ENCODE data around the gene KRT4. TPM values are rescaled to one million over a fixed set of nuclear protein-coding genes. Genes with fewer than 3 reads are reported as not detected.
"Not testable (repeated sequence)": the region's sequence is repeated elsewhere in the genome, so short reads cannot be mapped to it uniquely, and the experiment has no call there.

The KRT4 gene
- total RNA-seq, 2 experiments from 2014 or later: not detected

DNA sequence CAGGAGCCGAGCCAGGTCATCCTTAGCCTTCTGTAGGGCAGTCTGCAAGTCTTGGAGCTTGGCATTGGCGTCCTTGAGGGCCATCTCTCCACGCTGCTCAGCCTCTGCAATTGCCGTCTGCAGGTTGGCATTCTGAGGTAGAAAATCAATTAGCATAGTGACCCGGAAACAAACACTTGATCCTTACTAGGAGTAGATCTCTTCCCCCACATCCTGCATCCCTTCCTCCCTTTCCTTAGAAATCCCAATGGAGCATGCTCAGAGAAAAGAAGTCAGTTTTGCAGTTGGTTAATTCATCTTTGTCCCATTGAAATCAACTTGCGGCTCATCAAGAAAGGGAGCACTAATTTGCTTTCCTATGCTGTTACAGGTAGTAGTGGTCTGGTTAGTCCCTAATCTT, 42.8 kb downstream of the KRT4 start:
- H3K4me1 Mint-ChIP-seq: no peaks in the 10 kb centered on the region
- H3K9me3 Mint-ChIP-seq (ENCODE audit: low read depth): no peaks in the 10 kb centered on the region
- H3K27me3 Mint-ChIP-seq: peaks cover 30% of the 10 kb centered on the region
- no peak overlapping the region for H3K4me3 Mint-ChIP-seq
- CTCF ChIA-PET: interaction anchor here (1.5 to 1.8 kb wide), 2 partner anchors 12 to 109 kb away, joined by 3 to 4 read pairs; no protein-coding TSS in a partner anchor
- H3K27ac Mint-ChIP-seq: no peak overlapping the region
- no peak for ATAC-seq
- H3K36me3 Mint-ChIP-seq: no peaks in the 10 kb centered on the region
- no peak for DNase-seq

DNA sequence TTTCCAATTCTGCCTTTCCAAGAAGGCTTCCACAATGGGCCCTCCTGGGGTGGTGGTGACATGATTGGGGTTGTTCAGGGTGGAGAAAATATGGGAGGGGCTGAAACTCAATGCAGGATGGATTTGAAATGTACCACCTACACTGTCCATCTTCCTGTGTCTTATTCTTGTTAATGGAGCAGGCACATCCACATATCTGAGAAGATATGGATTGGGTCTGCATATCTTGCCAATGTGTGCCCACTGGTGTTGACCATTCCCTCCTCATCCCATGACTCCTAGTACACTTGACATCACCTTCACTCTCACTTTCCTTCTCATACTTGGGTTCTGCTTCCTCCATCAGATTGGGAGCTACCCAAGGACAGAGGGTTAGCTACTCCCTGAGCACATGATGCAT, 44.0 kb downstream of the KRT4 start:
- no peaks in the 10 kb centered on the region for H3K36me3 Mint-ChIP-seq
- H3K4me3 Mint-ChIP-seq: no peak overlapping the region
- no peaks in the 10 kb centered on the region for H3K4me1 Mint-ChIP-seq
- no peak for ATAC-seq
- DNase-seq: no peak
- no peak overlapping the region for H3K27ac Mint-ChIP-seq
- CTCF ChIA-PET: no interaction called here
- no peaks in the 10 kb centered on the region for H3K9me3 Mint-ChIP-seq (ENCODE audit: low read depth)
- H3K27me3 Mint-ChIP-seq: peaks cover 24% of the 10 kb centered on the region

DNA sequence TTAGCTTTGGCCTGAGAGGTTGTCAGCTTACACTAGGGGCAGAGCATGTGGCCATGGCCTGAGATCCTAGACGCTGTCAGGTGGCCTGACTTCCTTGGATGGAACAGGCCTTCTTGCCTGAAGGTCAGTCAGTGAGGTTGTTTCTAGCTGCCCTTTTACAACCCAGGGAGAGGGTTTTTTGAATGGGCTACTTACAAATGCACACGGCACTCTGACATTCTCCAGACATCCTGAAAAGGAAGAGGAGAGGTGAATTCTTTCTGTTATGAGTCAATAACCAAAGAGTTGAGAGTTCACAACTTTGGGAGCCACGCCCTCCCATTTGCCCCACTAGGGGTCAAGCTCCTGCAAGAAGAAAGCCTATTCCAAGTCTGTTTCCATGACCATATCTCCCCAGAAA, 44.6 kb downstream of the KRT4 start:
- no peaks in the 10 kb centered on the region for H3K36me3 Mint-ChIP-seq
- CTCF ChIA-PET: interaction anchor here (0.7 to 1.1 kb wide), 2 partner anchors 17 to 111 kb away, joined by 3 read pairs; no protein-coding TSS in a partner anchor
- no peaks in the 10 kb centered on the region for H3K9me3 Mint-ChIP-seq (ENCODE audit: low read depth)
- ATAC-seq: no peak
- no peak for DNase-seq
- no peak overlapping the region for H3K4me3 Mint-ChIP-seq
- no peak overlapping the region for H3K27ac Mint-ChIP-seq
- H3K27me3 Mint-ChIP-seq: peaks cover 24% of the 10 kb centered on the region
- no peaks in the 10 kb centered on the region for H3K4me1 Mint-ChIP-seq

DNA sequence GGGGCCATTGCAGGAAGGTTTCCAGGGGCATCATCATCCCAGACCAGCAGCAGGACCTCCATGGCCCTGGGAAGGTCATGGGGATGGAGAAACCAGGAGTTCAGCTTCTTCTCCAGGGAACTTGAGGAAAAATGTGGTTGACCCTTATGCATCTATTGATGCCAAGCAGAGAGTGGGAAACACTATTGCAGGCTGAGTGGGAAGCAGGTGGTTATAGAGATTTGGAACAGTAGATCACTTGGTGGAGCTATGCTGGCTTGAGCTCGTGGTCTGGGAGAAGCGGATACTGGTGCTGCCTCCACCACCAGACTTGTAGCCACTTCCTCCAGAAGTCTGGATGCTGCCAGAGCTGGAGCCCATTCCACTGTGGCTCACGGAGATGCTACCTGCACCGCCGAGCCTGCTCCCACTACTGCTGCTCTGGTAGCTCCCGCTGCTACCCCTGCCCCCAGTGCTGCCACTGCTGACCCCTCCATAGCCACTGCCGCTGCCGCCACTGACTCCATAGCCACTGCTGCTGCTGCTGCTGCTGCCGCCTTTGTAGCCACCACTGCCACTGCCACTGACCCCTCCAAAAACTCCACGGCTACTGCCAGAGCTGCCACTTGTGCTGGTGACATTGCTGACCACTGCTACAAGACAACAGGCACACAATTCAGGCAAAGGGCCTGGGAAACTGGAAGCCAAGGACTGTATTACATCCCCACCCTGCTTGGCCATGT, 45.3 kb downstream of the KRT4 start:
- no peak overlapping the region for H3K4me3 Mint-ChIP-seq
- H3K27ac Mint-ChIP-seq: no peak overlapping the region
- H3K4me1 Mint-ChIP-seq: no peaks in the 10 kb centered on the region
- ATAC-seq: no peak
- H3K27me3 Mint-ChIP-seq: peaks cover 25% of the 10 kb centered on the region
- H3K36me3 Mint-ChIP-seq: no peaks in the 10 kb centered on the region
- CTCF ChIA-PET: interaction anchor here (0.7 to 1.1 kb wide), 3 partner anchors 13 to 112 kb away, joined by 3 read pairs; no protein-coding TSS in a partner anchor
- H3K9me3 Mint-ChIP-seq (ENCODE audit: low read depth): no peaks in the 10 kb centered on the region
- DNase-seq: no peak

DNA sequence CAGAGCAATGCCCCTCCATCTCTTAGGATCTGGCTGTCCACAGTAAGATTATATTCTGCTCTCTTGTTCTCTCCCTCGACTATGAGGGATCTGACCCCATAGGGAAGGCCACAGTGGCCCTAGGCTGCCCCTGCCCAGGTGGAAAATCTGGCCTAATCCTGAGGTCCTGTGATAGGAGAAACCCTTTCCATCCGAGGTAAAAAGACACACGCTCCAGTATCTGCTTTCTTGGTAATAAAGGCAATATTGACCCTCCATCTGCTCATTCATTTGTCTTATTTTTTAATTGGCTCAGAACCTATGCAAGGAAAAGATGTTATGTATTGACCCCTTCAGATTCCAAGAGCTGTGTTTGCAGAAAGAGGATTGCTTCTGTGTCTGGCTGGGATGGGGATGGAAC, 46.5 kb downstream of the KRT4 start:
- ATAC-seq: no peak
- no peak overlapping the region for H3K27ac Mint-ChIP-seq

DNA sequence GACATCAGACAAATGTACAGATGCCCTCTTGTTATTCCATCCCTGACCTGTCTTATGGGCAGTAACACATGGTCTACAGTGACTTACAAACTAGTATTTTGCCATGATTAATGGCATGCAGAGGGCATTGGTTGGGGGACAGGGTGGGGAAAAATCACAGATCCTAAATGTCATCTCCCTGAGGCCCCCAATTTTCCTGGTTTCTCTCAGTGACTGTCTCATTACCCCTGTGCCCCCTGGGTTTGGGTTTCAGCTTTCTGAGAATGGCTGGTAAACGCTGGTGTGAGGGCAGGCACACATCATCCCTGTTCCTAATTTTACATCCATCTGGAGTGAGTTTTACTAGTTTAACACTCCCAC, 46.9 kb downstream of the KRT4 start:
- Mint-ChIP-seq H3K36me3 (no peaks in the 10 kb centered on the region), H3K4me1 (no peaks in the 10 kb centered on the region), H3K27ac (no peak overlapping the region), H3K9me3 (ENCODE audit: low read depth) (no peaks in the 10 kb centered on the region), H3K27me3 (peaks cover 24% of the 10 kb centered on the region), H3K4me3 (no peak overlapping the region)
- CTCF ChIA-PET: no interaction called here
- ATAC-seq (no peak), DNase-seq (no peak)

More for the DNA sequence above, 46.5 kb downstream of the KRT4 start:
- no peaks in the 10 kb centered on the region for H3K9me3 Mint-ChIP-seq (ENCODE audit: low read depth)
- no peaks in the 10 kb centered on the region for H3K4me1 Mint-ChIP-seq
- H3K4me3 Mint-ChIP-seq: no peak overlapping the region
- no peak for DNase-seq
- CTCF ChIA-PET: no interaction called here
- no peaks in the 10 kb centered on the region for H3K36me3 Mint-ChIP-seq
- H3K27me3 Mint-ChIP-seq: peaks cover 27% of the 10 kb centered on the region

DNA sequence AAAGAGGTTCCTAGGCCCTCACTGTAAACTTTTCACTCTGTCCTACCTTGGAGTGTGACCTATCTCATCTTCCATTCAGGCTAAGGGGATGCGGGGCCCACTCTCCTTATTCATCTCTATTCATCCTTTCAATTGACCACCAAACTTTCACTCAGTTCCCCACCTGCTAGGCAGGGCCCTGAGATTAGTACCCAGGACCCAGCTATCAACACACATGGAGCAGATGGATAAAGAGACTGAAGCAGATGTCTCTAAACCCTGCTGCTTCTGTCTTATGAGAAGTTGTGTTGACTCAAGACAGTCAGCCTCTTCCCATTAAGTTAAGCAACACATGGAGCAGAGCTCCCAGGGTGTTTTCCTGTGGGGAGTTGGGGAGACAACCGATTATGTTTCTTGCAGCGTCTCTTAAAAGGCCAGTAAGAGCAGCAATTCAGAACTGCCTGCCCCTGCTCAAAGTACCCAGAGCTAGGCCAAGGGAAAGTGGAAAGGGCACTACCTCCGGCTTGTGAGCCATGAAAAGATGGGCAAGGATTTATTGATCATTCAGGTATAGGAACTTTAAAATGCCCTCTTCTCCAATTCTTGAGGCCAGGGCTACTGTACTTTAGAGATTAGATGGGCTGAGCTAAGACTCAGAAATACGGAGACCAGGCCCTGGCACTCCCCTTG, 47.4 kb downstream of the KRT4 start:
- Mint-ChIP-seq H3K36me3 (no peaks in the 10 kb centered on the region), H3K27me3 (peaks cover 23% of the 10 kb centered on the region), H3K27ac (no peak overlapping the region), H3K9me3 (ENCODE audit: low read depth) (peaks cover 2% of the 10 kb centered on the region), H3K4me3 (no peak overlapping the region), H3K4me1 (no peaks in the 10 kb centered on the region)
- ATAC-seq (no peak), DNase-seq (no peak)
- CTCF ChIA-PET: no interaction called here

DNA sequence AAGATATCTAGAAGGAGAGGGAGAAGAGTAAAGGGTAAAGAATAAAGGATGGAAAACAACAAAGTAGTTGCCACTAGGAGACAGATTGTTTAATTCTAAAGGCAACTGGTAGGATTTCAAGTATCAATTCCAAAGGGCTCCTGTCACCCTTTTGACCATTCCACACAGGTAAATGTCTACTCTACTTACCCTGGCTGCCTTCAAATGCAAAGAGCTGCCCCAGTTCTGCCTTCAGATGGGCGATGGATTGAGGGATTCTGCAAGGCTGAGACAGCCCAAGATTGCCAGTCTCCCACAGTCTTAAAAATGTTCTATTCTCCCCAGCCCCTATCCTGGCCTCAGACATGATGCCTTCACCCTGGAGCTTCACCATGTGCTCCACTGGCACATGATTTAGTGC, 48.2 kb downstream of the KRT4 start:
- CTCF ChIA-PET: no interaction called here

DNA sequence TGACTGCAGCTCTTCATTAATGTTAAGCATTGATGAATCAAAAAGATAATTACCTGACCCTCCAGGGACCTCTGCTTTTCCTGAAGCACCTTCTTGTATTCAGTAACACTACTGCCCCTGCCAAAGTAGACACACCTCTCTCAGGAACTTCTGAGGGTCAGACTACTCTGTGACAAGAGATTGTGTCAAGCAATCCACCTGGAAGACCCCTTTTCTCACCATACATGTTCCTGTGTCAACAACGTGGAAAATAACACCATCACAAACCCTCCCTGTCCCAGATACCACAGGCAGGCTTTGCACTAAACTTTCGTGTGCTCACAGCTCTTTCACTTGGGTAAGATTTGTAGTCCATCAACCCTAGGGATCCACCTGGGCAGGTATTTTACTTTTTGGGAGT, 49.9 kb downstream of the KRT4 start:
- Mint-ChIP-seq H3K27ac (no peak overlapping the region), H3K4me3 (no peak overlapping the region), H3K9me3 (ENCODE audit: low read depth) (peaks cover 2% of the 10 kb centered on the region), H3K27me3 (peaks cover 17% of the 10 kb centered on the region), H3K4me1 (no peaks in the 10 kb centered on the region), H3K36me3 (no peaks in the 10 kb centered on the region)
- CTCF ChIA-PET: interaction anchor here (1.4 kb wide), 1 partner anchor 9 kb away, joined by 3 read pairs; no protein-coding TSS in a partner anchor
- no peak for DNase-seq
- no peak for ATAC-seq

More for the DNA sequence above, 48.2 kb downstream of the KRT4 start:
- no peak overlapping the region for H3K4me3 Mint-ChIP-seq
- H3K27me3 Mint-ChIP-seq: peaks cover 17% of the 10 kb centered on the region
- H3K27ac Mint-ChIP-seq: no peak overlapping the region
- H3K4me1 Mint-ChIP-seq: no peaks in the 10 kb centered on the region
- ATAC-seq: no peak
- H3K36me3 Mint-ChIP-seq: no peaks in the 10 kb centered on the region
- H3K9me3 Mint-ChIP-seq (ENCODE audit: low read depth): peaks cover 2% of the 10 kb centered on the region
- DNase-seq: no peak

DNA sequence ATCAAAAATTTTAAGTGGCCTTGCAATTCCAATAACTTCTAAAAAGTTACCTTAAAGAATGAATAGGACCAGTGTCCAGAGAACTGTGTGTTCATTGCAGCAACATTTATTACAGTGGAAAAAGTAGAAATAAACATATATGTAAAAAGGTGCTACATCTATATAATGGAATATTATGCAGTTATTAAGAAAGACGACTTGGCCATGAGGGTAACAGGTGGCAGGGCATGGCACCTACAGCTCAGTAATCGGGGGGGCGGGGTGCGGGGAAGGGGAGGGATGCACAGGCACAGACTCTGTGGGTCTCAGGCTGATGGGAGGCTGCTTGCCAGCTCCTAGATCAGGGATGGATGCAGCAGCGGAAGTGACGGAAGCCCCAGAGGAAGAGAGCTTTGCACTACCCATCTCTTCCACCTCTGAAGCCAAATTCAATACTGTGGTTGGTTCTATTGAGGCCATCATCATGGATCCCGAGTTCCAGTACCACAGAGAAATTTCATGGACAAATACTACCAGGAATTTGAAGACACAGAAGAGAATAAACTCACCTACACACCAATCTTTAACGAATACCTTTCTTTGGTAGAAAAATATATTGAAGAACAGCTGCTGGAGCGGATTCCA, 50.8 kb downstream of the KRT4 start:
- Mint-ChIP-seq H3K9me3 (ENCODE audit: low read depth) (peaks cover 2% of the 10 kb centered on the region), H3K36me3 (no peaks in the 10 kb centered on the region), H3K27ac (no peak overlapping the region), H3K27me3 (peaks cover 19% of the 10 kb centered on the region), H3K4me3 (no peak overlapping the region), H3K4me1 (no peaks in the 10 kb centered on the region)
- ATAC-seq: no peak
- no peak for DNase-seq
- CTCF ChIA-PET: interaction anchor here (1.4 kb wide), 1 partner anchor 10 kb away, joined by 3 read pairs; no protein-coding TSS in a partner anchor

DNA sequence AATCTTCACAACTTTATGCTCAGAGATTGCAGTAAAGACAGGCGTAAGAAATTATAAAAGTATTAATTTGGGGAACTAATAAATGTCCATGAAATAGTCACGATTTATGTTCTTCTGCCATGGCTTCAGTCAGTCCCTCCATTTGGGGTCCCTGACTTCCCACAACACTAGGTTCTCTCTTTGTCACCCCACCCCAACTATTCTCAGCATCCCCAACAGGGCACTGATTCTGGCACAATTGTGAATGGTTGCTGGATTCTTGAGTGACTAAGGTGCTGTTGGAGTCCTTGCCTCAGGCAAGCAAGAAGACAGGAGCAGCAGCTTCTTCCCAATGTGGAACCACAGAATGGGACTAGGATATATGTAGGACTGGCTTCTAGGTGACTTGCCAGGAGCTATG, 52.1 kb downstream of the KRT4 start:
- Mint-ChIP-seq H3K4me3 (no peak overlapping the region), H3K27me3 (peaks cover 17% of the 10 kb centered on the region), H3K36me3 (no peaks in the 10 kb centered on the region), H3K27ac (no peak overlapping the region), H3K4me1 (no peaks in the 10 kb centered on the region), H3K9me3 (ENCODE audit: low read depth) (peaks cover 2% of the 10 kb centered on the region)
- DNase-seq (no peak), ATAC-seq (no peak)
- CTCF ChIA-PET: no interaction called here

DNA sequence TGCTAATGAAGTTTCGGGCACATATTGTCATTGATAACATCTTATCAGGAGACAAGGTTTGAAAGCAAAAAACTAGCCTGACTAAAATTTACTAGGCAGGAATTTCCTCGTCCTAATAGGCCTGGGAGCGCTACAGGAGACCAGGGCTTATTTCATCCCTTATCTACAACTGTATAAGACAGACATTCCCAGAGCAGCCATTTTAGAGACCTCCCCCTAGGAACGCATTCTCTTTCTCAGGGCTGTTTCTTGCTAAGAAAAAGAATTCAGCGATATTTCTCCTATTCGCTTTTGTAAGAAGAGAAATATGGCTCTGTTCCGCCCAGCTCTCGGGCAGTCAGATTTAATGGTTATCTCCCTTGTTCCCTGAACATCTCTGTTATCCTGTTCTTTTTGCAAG, 52.7 kb downstream of the KRT4 start:
- H3K27ac Mint-ChIP-seq: not testable (repeated sequence)

DNA sequence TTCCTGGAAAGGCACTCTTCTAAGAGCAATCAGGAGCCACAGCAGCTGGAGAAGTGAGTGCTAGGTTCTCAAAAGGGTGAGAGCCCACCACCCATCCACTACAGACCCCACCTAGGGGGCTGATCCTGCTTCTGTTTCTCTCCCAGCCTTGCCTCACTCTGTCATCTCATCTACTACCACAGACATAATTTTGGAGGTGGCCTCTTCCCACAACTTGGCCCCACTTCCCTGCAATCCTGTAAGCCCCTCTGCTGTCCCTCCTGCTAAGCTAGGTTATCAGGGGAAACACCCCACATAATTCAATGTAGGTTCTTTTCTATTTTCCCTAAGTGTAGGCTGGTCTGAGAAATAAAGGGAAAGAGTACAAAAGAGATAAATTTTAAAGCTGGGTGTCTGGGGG, 53.3 kb downstream of the KRT4 start:
- Mint-ChIP-seq H3K4me3 (no peak overlapping the region), H3K27me3 (peaks cover 11% of the 10 kb centered on the region), H3K27ac (no peak overlapping the region), H3K4me1 (no peaks in the 10 kb centered on the region), H3K36me3 (no peaks in the 10 kb centered on the region), H3K9me3 (ENCODE audit: low read depth) (peaks cover 2% of the 10 kb centered on the region)
- ATAC-seq: no peak
- no peak for DNase-seq
- CTCF ChIA-PET: interaction anchor here (1.3 kb wide), 1 partner anchor 177 kb away, joined by 4 read pairs; no protein-coding TSS in a partner anchor

More for the DNA sequence above, 52.7 kb downstream of the KRT4 start:
- H3K36me3 Mint-ChIP-seq; H3K4me1 Mint-ChIP-seq; CTCF ChIA-PET; H3K9me3 Mint-ChIP-seq (ENCODE audit: low read depth); H3K4me3 Mint-ChIP-seq; DNase-seq; ATAC-seq: not testable (repeated sequence)
- H3K27me3 Mint-ChIP-seq: peaks cover 15% of the 10 kb centered on the region

Data from activated CD8-positive, alpha-beta memory T cell treated with anti-CD3 and anti-CD28 coated beads, Interleukin-2, amount 10 ng/mL, durations not matched to agents 7 days and 5 days (primary cell).